Glutamatergic neuron (in vitro differentiated cells): Measurements from ENCODE around the gene PDE6A. TPM values are rescaled to one million over a fixed set of nuclear protein-coding genes. Genes with fewer than 3 reads are reported as not detected.

Experiments
- DNase-seq: peaks from one replicate; pipeline ENCODE4 v3.0.0; 2022
- H3K27ac Mint-ChIP-seq: one replicate; pipeline ENCODE4 v1.8.0; 2020; ENCODE audit warnings: mild to moderate bottlenecking, mixed read lengths, inconsistent platforms; ENCODE audit not compliant: unreplicated experiment
- H3K27me3 Mint-ChIP-seq: one replicate; pipeline ENCODE4 v1.8.0; 2020; ENCODE audit warnings: mild to moderate bottlenecking, moderate library complexity, mixed read lengths, inconsistent platforms; ENCODE audit not compliant: unreplicated experiment
- H3K36me3 Mint-ChIP-seq: one replicate; pipeline ENCODE4 v1.8.0; 2020; ENCODE audit warnings: mild to moderate bottlenecking, mixed read lengths, inconsistent platforms; ENCODE audit not compliant: unreplicated experiment
- H3K4me1 Mint-ChIP-seq: one replicate; pipeline ENCODE4 v1.8.0; 2020; ENCODE audit warnings: mild to moderate bottlenecking, low read depth, mixed read lengths, inconsistent platforms; ENCODE audit not compliant: unreplicated experiment
- H3K4me3 Mint-ChIP-seq: one replicate; pipeline ENCODE4 v1.8.0; 2020; ENCODE audit warnings: mild to moderate bottlenecking, mixed read lengths, inconsistent platforms; ENCODE audit not compliant: unreplicated experiment
- H3K9me3 Mint-ChIP-seq: one replicate; pipeline ENCODE4 v1.8.0; 2020; ENCODE audit warnings: mild to moderate bottlenecking, moderate library complexity, mixed read lengths, inconsistent platforms; ENCODE audit not compliant: unreplicated experiment
- total RNA-seq: library from RNA; stranded (reverse); fragmentation: NEBNext Ultra II Directional; extraction: Animal tissue kit (Norgen Biotek cat#: 25700); gene quantifications from one replicate; pipeline ENCODE4 v1.2.1, GENCODE V29; 2021; ENCODE audit not compliant: unreplicated experiment
- TF ChIP-seq, protein P1 (sequence below): fragments of 200-600 bp; sonication (generic); IDR thresholded peaks from one replicate; pipeline ENCODE4 v1.5.0; 2021; ENCODE audit not compliant: partially characterized antibody, unreplicated experiment

The PDE6A gene
- total RNA-seq, 1 donor from 2014 or later = not detected

DNA sequence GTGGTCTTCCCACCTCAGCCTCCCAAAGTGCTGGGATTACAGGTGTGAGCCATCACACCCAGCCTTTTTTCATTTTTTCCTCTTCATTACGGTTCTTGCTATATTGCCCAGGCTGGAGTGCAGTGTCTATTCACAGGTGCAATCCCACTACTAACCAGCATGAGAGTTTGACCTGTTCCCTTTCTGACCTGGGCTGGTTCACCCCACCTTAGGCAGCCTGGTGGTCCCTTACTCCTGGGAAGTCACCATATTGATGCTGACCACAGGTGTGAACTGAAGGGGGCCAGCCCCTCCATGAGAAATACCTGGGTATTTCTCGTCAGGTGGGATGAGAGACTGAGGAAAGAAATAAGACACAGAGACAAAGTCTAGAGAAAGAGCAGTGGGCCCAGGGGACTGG lies 2.4 kb downstream of the PDE6A start:
- H3K27me3 Mint-ChIP-seq = peaks cover 2% of the 10 kb centered on the region
- TF ChIP-seq, protein P1, sequence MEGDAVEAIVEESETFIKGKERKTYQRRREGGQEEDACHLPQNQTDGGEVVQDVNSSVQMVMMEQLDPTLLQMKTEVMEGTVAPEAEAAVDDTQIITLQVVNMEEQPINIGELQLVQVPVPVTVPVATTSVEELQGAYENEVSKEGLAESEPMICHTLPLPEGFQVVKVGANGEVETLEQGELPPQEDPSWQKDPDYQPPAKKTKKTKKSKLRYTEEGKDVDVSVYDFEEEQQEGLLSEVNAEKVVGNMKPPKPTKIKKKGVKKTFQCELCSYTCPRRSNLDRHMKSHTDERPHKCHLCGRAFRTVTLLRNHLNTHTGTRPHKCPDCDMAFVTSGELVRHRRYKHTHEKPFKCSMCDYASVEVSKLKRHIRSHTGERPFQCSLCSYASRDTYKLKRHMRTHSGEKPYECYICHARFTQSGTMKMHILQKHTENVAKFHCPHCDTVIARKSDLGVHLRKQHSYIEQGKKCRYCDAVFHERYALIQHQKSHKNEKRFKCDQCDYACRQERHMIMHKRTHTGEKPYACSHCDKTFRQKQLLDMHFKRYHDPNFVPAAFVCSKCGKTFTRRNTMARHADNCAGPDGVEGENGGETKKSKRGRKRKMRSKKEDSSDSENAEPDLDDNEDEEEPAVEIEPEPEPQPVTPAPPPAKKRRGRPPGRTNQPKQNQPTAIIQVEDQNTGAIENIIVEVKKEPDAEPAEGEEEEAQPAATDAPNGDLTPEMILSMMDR = no peak
- no peaks in the 10 kb centered on the region for H3K36me3 Mint-ChIP-seq
- no peak overlapping the region for H3K27ac Mint-ChIP-seq
- no peak overlapping the region for H3K4me3 Mint-ChIP-seq
- DNase-seq = no peak
- H3K9me3 Mint-ChIP-seq = no peaks in the 10 kb centered on the region
- peaks cover 5% of the 10 kb centered on the region for H3K4me1 Mint-ChIP-seq

DNA sequence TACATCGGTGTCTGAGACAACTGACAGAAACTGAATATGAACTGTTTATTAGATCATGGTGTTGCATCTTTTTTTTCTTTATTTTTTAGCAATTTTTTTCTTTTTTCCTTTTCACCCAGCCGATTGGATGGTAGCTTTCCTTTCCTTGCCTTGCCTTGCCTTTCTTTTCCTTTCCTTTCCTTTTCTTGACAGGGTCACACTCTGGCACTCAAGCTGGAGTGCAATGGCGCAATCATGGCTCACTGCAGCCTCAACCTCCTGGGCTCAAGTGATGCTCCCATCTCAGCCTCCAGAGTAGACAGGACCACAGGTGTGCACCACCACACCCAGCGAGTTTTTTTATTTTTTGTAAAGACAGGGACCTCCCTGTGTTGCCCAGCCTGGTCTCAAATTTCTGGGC lies 2.8 kb downstream of the PDE6A start:
- Mint-ChIP-seq H3K27me3 (peaks cover 4% of the 10 kb centered on the region), H3K4me3 (no peak overlapping the region), H3K36me3 (no peaks in the 10 kb centered on the region), H3K9me3 (no peaks in the 10 kb centered on the region), H3K27ac (no peak overlapping the region), H3K4me1 (peaks cover 5% of the 10 kb centered on the region)
- TF ChIP-seq, protein P1 = no peak
- no peak for DNase-seq

DNA sequence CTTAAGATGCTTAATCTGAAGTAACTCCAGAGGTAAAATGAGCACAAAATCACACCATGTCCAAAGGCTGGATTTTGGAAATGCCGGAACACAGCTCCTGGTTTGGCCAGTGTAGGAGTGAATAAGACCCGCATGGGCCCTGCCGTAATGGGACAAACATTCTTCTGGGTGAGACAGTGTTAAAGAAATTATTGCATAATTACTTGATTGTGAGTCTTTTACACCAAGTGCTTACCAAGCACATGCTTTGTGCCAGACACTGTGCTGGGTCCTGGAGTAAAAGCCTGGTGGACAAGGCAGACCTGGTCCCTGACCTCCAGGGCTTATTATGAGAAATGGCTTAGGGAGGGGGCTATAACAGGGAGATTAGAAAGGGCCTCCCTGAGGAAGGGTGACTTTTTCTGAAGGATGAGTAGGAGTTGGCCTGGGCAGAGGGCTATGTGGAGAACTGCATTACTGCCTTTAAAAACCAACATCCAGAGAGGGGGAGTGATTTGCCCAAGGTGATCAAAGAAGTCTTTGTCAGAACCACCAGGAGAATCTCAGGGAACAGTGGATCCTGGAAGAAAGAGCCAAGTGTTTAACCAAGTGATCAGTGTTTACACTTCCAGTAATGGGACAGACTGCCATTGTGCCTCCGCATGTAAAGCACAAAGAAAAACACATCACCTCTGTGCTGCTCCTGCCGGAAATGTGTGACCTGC lies 3.5 kb downstream of the PDE6A start:
- peaks cover 5% of the 10 kb centered on the region for H3K4me1 Mint-ChIP-seq
- H3K27me3 Mint-ChIP-seq = peaks cover 6% of the 10 kb centered on the region

DNA sequence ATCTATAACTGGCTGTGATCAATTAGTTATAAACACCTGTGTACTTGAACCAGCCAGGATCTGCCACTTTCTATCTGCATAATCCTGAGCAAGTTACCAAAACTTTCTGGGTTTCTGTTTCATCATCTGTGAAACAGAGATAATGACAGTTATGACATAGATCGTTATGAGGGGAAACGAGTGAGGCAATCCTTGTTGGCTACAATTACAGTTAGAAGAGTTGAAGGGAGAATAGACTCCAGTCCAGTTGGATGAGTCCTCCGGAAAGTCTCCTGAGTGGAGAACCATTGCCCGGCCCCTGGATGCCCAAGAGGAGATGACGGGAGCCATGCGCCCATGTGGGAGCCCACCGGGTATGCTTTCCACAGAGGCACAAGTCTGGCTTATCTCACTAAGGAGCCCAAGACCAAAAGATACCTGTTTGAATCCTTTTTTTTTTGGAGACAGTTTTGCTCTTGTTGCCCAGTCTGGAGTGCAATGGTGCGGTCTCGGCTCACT lies 4.5 kb downstream of the PDE6A start:
- DNase-seq = no peak
- Mint-ChIP-seq H3K27me3 (peaks cover 6% of the 10 kb centered on the region), H3K4me3 (no peak overlapping the region), H3K9me3 (no peaks in the 10 kb centered on the region), H3K4me1 (peaks cover 5% of the 10 kb centered on the region), H3K36me3 (no peaks in the 10 kb centered on the region), H3K27ac (no peak overlapping the region)
- TF ChIP-seq, protein P1 = no peak

More for the DNA sequence above, 3.5 kb downstream of the PDE6A start:
- Mint-ChIP-seq H3K27ac (no peak overlapping the region), H3K9me3 (no peaks in the 10 kb centered on the region), H3K36me3 (no peaks in the 10 kb centered on the region), H3K4me3 (no peak overlapping the region)
- TF ChIP-seq, protein P1 = no peak
- DNase-seq = no peak

DNA sequence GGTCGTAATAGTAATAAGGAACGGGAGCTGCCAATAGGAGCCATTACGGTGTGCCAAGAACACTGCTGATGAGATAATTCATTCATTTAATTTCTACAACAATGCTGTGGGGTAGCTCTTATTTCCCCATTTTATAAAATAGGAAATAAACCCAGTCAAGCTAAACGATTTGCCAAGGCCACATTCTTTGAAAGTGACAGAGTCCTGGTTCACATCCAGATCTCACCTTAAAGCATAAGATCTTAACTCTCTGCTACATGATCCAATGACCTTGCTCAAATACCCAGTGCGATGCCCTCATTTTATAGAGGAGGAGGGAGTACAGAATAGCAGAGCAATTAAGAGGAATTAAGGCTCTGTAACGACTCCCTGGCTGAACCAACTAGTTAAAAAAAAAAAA lies 5.0 kb downstream of the PDE6A start:
- TF ChIP-seq, protein P1 = no peak
- peaks cover 6% of the 10 kb centered on the region for H3K27me3 Mint-ChIP-seq
- peaks cover 5% of the 10 kb centered on the region for H3K4me1 Mint-ChIP-seq
- H3K4me3 Mint-ChIP-seq = no peak overlapping the region
- H3K27ac Mint-ChIP-seq = no peak overlapping the region
- no peaks in the 10 kb centered on the region for H3K36me3 Mint-ChIP-seq
- no peaks in the 10 kb centered on the region for H3K9me3 Mint-ChIP-seq
- DNase-seq = no peak
